ENCODE measurements around the gene MAML3.

Gene MAML3

DNA sequence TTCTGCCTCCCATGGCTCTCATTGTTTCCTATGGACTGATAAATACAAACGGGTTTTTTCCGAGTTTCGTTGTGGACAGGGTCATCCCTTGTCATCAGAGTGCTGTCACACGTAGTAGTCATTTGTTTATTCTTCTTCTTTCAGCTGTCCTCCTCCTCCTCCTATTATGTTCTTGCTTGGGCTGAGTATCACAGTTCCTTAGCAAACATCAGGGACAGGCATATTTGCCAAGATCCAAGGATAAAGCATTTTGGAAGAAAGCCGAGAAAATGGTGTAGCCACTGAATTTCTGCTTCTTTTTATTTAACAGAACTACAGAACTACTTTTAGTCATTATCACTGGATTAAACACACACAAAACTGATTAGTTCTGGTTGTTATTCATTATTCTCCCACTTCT, 167.9 kb downstream of the MAML3 start:
- DNase-seq = no peak

- DNase-seq = no peak
Observed at GRCh38 chr4:139985401-139985800, 168.6 kb downstream of the MAML3 start.

DNA sequence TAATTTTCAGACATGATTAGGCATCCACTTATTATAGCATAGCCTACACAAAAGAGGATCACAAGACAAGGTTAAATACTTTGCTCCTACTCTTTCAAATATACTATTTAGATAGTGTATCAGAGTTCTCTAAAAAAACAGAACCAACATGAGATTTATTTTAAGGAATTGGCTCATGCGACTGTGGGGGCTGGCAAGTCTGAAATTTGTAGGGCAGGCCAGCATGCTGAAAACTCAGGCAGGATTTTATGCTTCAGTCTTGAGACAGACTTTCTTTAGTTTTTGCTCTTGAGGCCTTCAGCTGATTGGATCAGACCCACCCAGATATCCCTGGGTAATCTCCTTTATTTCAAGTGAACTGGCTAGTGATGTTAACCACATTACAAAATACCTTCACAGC, 169.5 kb downstream of the MAML3 start:
- no peak for DNase-seq

- DNase-seq = no peak
Observed at GRCh38 chr4:139978692-139979091, 175.3 kb downstream of the MAML3 start.

GRCh38 chr4:139977838-139978609, 176.0 kb downstream of the MAML3 start:
- no peak for DNase-seq

DNA sequence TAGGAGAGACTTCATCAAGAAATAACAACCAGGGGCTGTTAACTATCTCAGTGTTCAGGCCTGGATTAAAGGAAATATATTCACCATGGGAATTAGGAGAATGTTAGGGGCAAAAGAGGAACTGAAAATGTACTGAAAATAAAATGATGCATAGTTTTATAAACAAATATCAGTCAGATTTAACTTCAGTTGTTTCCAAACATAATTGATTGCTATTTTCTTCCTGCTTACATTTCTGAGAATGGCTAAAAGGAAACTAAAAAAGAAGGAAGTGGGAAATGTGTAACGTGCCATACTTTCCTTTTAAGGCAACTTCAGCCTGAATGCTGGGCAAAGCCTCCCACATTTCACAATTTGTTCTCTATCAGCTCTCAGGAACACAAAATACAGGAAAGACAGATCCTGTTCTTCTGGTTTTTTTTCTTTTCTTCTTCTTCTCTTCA, 178.1 kb downstream of the MAML3 start:
- no peak for DNase-seq

DNA sequence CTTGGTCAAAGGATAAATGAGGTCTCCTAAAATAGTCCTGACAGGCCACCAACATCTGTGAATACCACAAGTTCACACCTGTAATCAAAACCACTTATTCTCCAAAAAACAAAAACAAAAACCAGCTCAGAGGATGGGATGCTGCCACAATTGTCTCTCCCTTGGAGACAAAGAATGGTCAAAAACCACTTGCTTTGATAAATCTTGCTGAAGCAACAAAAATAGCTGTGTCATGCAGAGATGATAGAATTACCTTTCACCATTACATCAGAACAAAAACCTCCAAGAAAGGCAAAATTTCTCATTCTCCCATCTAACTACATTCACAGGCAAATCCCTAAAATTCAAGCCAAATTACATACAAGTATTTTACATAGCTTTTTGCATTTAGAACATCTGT, 180.4 kb downstream of the MAML3 start:
- no peak for DNase-seq

DNA sequence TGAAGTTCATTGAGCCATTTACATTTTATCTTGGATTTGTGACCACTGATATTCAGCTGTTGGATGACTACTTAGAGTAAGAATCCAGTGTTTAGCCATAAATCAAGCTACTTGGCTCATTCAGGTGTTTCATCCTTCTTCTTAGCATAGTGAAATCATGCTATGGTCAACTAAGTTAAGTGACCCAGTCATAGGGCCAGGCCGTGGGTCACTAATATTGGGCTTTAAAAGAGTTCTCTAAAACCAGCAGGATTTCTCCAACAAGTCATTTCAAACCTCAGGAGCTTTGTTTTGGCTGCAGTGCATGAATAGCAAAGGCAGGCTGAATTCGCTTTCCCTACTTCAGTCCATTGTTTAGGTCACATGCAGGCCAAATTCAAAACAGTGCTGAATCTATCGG, 181.0 kb downstream of the MAML3 start:
- DNase-seq = no peak

- no peak for DNase-seq
Observed at GRCh38 chr4:139972305-139972704, 181.7 kb downstream of the MAML3 start.

DNA sequence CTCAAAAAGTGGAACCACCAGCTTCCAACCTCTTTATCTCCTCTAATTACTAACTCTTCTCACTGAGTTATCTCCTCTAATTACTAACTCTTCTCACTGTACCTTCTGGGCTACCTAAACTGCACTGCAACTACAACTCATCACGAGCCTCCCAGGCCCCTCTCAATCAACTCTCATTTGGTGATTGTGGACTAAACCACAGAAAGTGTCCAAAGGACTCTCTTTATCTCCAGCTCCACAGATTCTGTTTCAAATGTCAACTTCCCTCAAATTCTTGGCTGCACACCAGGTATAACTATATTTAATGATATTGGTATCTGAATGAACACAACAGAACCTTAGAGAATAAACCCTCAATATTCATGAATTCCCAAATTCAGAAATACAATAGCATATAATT, 182.9 kb downstream of the MAML3 start:
- no peak for DNase-seq

DNA sequence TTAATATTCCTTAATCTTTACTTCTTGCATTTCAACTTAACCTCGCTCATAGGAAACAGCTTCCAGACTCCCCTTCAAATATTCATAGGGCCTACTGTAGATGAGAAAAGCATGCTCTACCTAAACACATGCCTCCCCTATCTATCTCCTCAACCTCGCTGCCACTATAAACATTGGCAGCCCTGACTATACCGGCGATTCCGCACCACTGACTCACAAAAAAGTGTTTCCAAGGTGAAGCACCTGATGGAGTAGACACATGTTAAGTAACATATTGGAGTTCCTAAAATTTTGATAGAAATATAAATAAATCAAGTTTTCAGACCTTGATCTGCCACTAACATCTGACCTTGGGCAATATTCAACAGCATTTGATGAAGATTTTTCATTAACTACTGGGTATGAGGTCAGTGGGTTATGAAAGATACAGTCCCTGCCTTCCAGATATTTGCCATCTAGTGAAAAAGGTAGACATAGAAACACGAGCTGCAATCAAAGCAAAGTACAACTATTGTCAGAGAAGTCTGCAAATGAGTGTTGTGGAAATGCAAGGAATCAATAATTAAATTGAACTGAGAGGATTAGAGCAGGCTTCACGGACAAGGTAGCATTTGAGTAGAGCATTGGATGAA, 184.2 kb downstream of the MAML3 start:
- no peak for DNase-seq

GRCh38 chr4:139968831-139969230, 185.2 kb downstream of the MAML3 start:
- DNase-seq = no peak

DNA sequence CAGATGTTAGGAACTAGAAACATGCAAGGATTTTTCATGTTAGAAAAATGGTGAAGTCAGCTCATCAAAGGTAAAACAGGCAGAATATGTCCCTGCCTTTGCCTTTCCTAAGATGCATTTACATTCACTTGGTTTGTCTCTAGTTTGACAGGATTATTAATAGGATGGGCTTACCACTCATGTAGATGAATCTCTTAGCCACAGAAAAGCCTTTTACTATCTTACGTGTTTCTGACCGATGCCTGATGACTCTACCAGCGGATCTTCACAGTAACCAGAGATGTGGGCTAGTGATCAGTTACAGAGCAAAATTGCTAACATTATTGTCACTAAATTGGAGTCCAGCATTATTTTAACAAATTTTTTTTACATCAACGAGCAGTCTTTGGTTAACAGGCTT, 187.6 kb downstream of the MAML3 start:
- DNase-seq = no peak

- DNase-seq = no peak
Observed at GRCh38 chr4:139965789-139966188, 188.2 kb downstream of the MAML3 start.

- DNase-seq = no peak
Observed at GRCh38 chr4:139963708-139964107, 190.3 kb downstream of the MAML3 start.

DNA sequence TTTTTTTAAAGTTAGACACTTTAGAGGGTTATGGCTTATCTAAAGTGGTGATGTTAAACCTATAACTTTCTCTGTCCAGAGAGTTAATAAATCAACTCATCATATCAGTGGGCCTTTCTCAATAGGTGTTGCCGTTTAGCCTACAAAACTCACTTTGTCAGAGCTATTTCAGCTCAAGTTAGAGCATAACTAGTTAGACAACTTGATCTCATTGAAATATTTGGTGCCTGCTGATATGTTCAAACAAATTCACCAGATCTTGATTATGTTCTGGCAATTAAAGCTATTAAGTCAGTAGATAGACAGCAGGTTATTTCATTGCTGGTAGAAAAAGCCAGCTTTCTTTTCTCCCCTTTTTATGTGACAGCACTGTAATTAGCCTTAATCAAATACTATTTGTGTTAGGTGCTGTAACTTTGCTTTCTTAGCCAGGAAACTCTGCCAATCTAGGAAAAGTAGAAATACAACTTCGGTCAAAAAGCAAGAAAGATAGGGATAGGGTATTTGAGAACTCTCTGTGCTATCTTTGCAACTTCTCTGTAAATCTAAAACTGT, 191.8 kb downstream of the MAML3 start:
- no peak for DNase-seq

DNA sequence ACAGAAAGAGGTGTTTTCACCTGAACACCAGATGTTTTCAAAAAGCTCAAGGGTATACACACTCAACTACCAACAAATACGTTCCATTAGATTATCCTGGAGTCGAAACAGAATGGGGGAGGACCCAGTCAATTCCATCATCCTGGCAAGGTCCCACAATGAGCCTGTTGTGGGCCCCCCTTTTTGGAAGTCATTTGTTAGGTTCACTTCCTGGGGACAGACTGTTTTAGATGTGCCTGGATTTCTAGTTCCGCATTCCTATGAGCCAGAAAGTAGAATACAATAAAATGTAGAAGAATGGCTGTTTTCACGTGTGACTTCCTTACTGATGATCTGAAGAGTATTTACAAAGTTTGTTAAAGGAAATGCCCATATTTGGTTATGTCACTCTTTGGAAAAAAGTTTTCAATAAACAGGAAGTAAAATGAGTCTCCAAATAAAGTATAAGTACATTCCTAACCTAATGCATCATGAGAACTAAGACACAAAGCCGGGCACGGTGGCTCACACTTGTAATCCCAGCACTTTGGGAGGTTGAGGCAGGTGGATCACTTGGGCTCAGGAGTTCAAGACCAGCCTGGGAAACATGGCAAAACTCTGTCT, 192.5 kb downstream of the MAML3 start:
- no peak for DNase-seq

DNA sequence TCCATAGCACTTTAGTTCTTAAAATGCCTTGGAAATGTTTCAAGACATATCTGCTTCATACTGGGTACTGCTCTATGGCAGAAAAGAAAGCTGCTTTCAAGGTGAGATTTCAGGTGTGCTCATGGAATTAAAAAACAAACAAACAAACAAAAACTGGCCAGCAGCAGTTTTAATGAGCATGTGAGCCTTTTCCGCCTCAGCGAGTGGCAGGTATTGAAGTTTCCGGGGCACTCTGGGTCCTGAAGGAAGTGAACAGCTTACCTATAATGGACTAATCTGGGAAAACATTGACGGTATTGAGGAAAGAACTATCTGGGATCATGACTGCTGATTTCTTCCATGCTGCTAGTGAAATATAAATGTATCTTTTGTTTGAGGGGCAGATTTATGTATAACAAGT, 194.6 kb downstream of the MAML3 start:
- DNase-seq = no peak

- DNase-seq = no peak
Observed at GRCh38 chr4:139958739-139959098, 195.3 kb downstream of the MAML3 start.

- DNase-seq = no peak
Observed at GRCh38 chr4:139957986-139958738, 195.8 kb downstream of the MAML3 start.

DNA sequence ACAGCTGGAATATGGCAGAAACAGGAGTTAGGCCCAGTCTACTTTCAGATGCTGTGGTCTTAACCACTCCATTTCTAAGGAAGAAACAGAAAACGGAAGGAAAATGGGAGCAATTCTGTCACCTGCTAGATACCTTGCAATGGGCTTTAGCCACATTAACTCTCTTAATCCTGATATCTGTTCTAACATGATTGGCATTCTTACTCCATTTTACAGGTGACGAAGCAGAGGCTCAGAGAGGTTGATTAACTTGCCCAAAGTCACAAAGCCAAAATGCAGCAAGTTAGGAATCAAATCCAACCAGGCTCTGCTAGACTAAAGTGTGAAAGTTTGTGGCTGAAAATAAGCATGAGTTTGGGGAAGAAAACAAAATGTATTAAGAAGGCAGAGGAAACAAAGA, 196.9 kb downstream of the MAML3 start:
- no peak for DNase-seq

DNA sequence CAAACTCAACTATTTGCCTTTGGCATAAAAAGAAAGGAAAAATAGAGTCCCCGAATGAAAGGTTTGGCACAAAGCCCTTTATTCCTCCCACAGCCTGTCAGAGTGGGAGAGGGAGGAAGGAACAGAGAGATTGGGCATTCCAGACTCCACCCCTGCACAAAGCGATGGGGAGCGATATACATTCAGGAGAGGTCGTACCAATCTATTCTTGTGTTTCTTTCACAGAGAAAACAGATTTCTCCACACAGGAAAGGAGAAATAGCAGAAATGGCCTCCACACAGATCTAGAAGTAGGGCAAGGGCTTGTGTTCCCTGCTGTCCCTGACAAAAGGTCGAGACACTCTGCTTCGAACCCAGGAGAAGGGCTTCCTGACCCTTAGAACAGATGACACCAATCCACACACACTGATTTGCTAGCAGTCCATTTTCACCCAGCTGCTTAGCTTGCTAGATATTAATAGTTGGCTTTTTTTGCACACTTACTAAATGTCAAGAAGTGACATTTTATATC, 197.4 kb downstream of the MAML3 start:
- no peak for DNase-seq

DNA sequence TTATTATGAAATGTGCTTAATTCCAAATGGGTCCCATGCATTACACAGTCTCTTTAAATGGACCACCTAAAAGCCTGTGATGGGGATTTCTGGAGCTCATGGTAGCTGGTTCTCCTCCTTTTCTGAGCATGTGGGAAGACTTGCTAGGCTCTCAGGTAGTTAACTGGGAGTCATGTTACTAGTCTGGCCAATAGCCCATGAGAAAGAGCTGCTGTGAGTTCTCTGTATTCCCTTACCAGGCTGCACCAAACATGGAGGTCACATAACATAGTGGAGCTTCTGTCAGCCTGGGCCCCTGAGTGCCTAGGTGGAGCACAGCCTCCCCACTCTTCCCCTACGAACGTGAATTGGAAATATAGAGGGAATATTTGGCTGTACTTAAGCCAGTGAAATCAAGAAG, 198.4 kb downstream of the MAML3 start:
- no peak for DNase-seq
